Endothelial cell of umbilical vein (primary cell): ENCODE results near the gene ZPR1. TPM values are rescaled to one million over a fixed set of nuclear protein-coding genes. Genes with fewer than 3 reads are reported as not detected.

Experiments used
- BruUV-seq: library from RNA; stranded (reverse); fragments of 400-500 nt; replicated peaks from 2 replicates; lab custom pipeline; 2021; lab: Mats Ljungman, UMichigan
- CTCF ChIA-PET: fragments of 300-600, 350-600 bp; sonication (Branson Sonifier 250); formaldehyde crosslinking; loops from one replicate; lab custom pipeline; 2021; ENCODE audit warnings: antibody characterized with exemption, inconsistent platforms; lab: Charles Lee
- POLR2A ChIA-PET: fragments of 300-600, 350-600 bp; sonication (Branson Sonifier 250); formaldehyde crosslinking; loops from one replicate; lab custom pipeline; 2021; ENCODE audit warnings: antibody characterized with exemption, inconsistent platforms; lab: Charles Lee
- DNase-seq: peaks from one replicate; pipeline ENCODE4 v3.0.0-alpha.2; 2011; ENCODE audit warnings: low read depth, low spot score
- FAIRE-seq: peaks from 2 replicates; lab custom pipeline; 2011; peaks lifted over from hg19 to GRCh38; lab: Jason Lieb, UNC
- H2AFZ ChIP-seq: 2 replicates; pipeline ENCODE4 v1.6.0; 2012; ENCODE audit warnings: low read depth, low read length, control low read depth, inconsistent platforms
- H3K27ac ChIP-seq: 2 replicates; pipeline ENCODE4 v1.5.1; 2011; ENCODE audit warnings: low read depth, mild to moderate bottlenecking, control low read depth, low read length, moderate library complexity; ENCODE audit not compliant: insufficient read depth
- H3K27me3 ChIP-seq, 2 experiments: 2 replicates each; pipeline versions ENCODE4 v1.6.0 to v1.6.1; 2011; ENCODE audit warnings: low read length in 2 of 2, mixed read lengths in 1 of 2; ENCODE audit not compliant: control insufficient read depth in 2 of 2, insufficient read depth in 2 of 2
- H3K36me3 ChIP-seq, 2 experiments: 2 replicates in 1 of 2; 3 replicates in 1 of 2; pipeline ENCODE4 v1.5.1; 2011; ENCODE audit warnings: low read length in 2 of 2, mild to moderate bottlenecking in 1 of 2, moderate library complexity in 1 of 2; ENCODE audit not compliant: control insufficient read depth in 2 of 2, insufficient read depth in 2 of 2; ENCODE audit errors: extremely low read depth in 1 of 2
- H3K4me1 ChIP-seq: 3 replicates; pipeline ENCODE4 v1.5.1; 2011; ENCODE audit warnings: mild to moderate bottlenecking, low read length; ENCODE audit not compliant: control insufficient read depth, insufficient read depth; ENCODE audit errors: extremely low read depth
- H3K4me2 ChIP-seq: 2 replicates; pipeline ENCODE4 v1.6.1; 2011; ENCODE audit warnings: low read length, control low read depth, mixed read lengths; ENCODE audit not compliant: insufficient read depth
- H3K4me3 ChIP-seq, 3 experiments: fragments of 200-600 bp in 1 of 3; sonication (generic), shearing (Covaris generic) in 1 of 3; replicated peaks in 1 of 3; 2 replicates each; pipeline ENCODE4 v1.5.1; 2011 to 2016; ENCODE audit warnings: control low read depth in 3 of 3, low read length in 3 of 3, mild to moderate bottlenecking in 2 of 3, inconsistent platforms in 1 of 3, low read depth in 1 of 3, moderate library complexity in 1 of 3; ENCODE audit not compliant: insufficient read depth in 1 of 3
- H3K79me2 ChIP-seq: 2 replicates; pipeline ENCODE4 v1.6.0; 2012; ENCODE audit warnings: low read length, inconsistent platforms; ENCODE audit not compliant: control insufficient read depth, insufficient read depth
- H3K9ac ChIP-seq: replicated peaks from 2 replicates; pipeline ENCODE3; 2011; ENCODE audit warnings: low read length, control low read depth; ENCODE audit not compliant: insufficient read depth; ENCODE audit errors: extremely low read depth
- H3K9me1 ChIP-seq: replicated peaks from 3 replicates; pipeline ENCODE4 v1.6.0; 2011; ENCODE audit warnings: mild to moderate bottlenecking, low read length; ENCODE audit not compliant: control insufficient read depth, insufficient read depth; ENCODE audit errors: extremely low read depth
- H3K9me3 ChIP-seq: replicated peaks from 2 replicates; pipeline ENCODE4 v1.5.1; 2012; ENCODE audit warnings: low read length, inconsistent platforms; ENCODE audit not compliant: control insufficient read depth, insufficient read depth
- H4K20me1 ChIP-seq: replicated peaks from 2 replicates; pipeline ENCODE3; 2011; ENCODE audit warnings: mild to moderate bottlenecking, low read length; ENCODE audit not compliant: control insufficient read depth, insufficient read depth; ENCODE audit errors: extremely low read depth
- CTCF ChIP-seq, 2 donors: IDR thresholded peaks; 1 replicate in 1 of 2; 2 replicates in 1 of 2; pipeline ENCODE4 v1.5.1; 2011; ENCODE audit warnings: low read length in 2 of 2, mild to moderate bottlenecking in 2 of 2, moderate library complexity in 2 of 2, control low read depth in 1 of 2, inconsistent platforms in 1 of 2, low read depth in 1 of 2; ENCODE audit not compliant: insufficient read depth in 1 of 2; ENCODE audit errors: extremely low read depth in 1 of 2
- EZH2 ChIP-seq: IDR thresholded peaks from 2 replicates; pipeline ENCODE4 v1.6.1; 2012; ENCODE audit warnings: borderline replicate concordance, low read depth, mild to moderate bottlenecking, moderate library complexity, low read length, inconsistent platforms; ENCODE audit not compliant: severe bottlenecking
- FOS ChIP-seq: IDR thresholded peaks from 2 replicates; pipeline ENCODE4 v1.6.1; 2011; ENCODE audit warnings: mild to moderate bottlenecking, low read length, moderate library complexity, borderline replicate concordance; ENCODE audit not compliant: insufficient read depth
- GATA2 ChIP-seq: IDR thresholded peaks from 2 replicates; pipeline ENCODE4 v1.7.0; 2011; ENCODE audit warnings: low read depth, mild to moderate bottlenecking, moderate library complexity, mixed read lengths, low read length; ENCODE audit not compliant: insufficient read length, insufficient read depth
- JUN ChIP-seq: IDR thresholded peaks from 2 replicates; pipeline ENCODE4 v1.6.1; 2011; ENCODE audit warnings: borderline replicate concordance, low read depth; ENCODE audit not compliant: insufficient read length, insufficient read depth
- MAX ChIP-seq: IDR thresholded peaks from 2 replicates; pipeline ENCODE4 v1.6.1; 2011; ENCODE audit not compliant: insufficient read depth, insufficient read length
- MYC ChIP-seq: IDR thresholded peaks from one replicate; pipeline ENCODE4 v1.6.1; 2011; ENCODE audit warnings: mild to moderate bottlenecking, low read depth, low read length
- POLR2A ChIP-seq: IDR thresholded peaks from 2 replicates; pipeline ENCODE4 v1.6.1; 2012; ENCODE audit warnings: low read depth, mild to moderate bottlenecking, control low read depth, low read length
- POLR2AphosphoS5 ChIP-seq: IDR thresholded peaks from 2 replicates; pipeline ENCODE4 v1.6.1; 2012; ENCODE audit warnings: low read depth, mild to moderate bottlenecking, control low read depth, low read length, moderate library complexity; ENCODE audit not compliant: insufficient read depth
- dilution Hi-C: fragments of 300-500 bp; cut with MboI; formaldehyde crosslinking; loops from one replicate; pipeline ENCODE4 v1.15.0; 2019; ENCODE audit warnings: low sequenced_read_pairs; ENCODE audit not compliant: extremely low pct_ligation_motif_present
- intact Hi-C: fragments of 100-400 bp; cut with micrococcal nuclease; formaldehyde crosslinking; loops from one replicate; pipeline ENCODE4 v1.10.0; 2022
- polyA plus RNA-seq, 4 experiments: library from polyadenylated mRNA; depleted of rRNA in 3 of 4; stranded (reverse) in 3 of 4; unstranded in 1 of 4; fragments of >200 nt; gene quantifications; 2 replicates each; pipeline versions ENCODE4 v1.2.1 to v1.2.3, GENCODE V29; 2011 to 2012; ENCODE audit warnings: missing spikeins in 1 of 4
- total RNA-seq: library from RNA; stranded (reverse); gene quantifications from 2 replicates; pipeline ENCODE4 v1.2.3, GENCODE V29; 2021

The ZPR1 gene
- total and polyA plus RNA-seq, 2 donors (not counting 3 experiments of a cell fraction or from before 2014, with no cell fraction given) = 22.6 to 54.5 TPM

- CTCF ChIA-PET = interaction anchor here (4.6 kb wide), 1 partner anchor 9 kb away, joined by 67 read pairs; no protein-coding TSS in a partner anchor
- dilution Hi-C loops (no loop called here), intact Hi-C loops (no loop called here)
- Histone ChIP-seq H3K9me1 (no peaks in the 10 kb centered on the region), H3K9me3 (no peaks in the 10 kb centered on the region), H3K27ac (no peak overlapping the region), H3K4me2 (no peak overlapping the region), H3K4me1 (peaks cover 11% of the 10 kb centered on the region), H3K36me3 (no peaks in the 10 kb centered on the region), H3K27me3 (no peaks in the 10 kb centered on the region), H3K4me3 (no peak overlapping the region), H3K79me2 (no peaks in the 10 kb centered on the region), H3K9ac (no peak overlapping the region), H4K20me1 (no peaks in the 10 kb centered on the region), H2AFZ (no peak overlapping the region)
- POLR2A ChIA-PET = no interaction called here
- TF ChIP-seq GATA2 (no peak), POLR2AphosphoS5 (no peak), EZH2 (no peak), JUN (no peak), CTCF (IDR thresholded peaks at IDR 0.05; ENCODE audit: extremely low read depth in 1 of 2, insufficient read depth in 1 of 2, low read depth in 1 of 2, low read length in 2 of 2) (no peak), MAX (no peak), FOS (no peak), MYC (no peak), POLR2A (no peak)
- FAIRE-seq = no peak
- no TSS peak for BruUV-seq
- DNase-seq = no peak
These were observed 47.1 kb downstream of the ZPR1 start for GRCh38 chr11:116740741-116741140.
